Measurements from ENCODE around the gene HOXB3. TPM values are rescaled to one million over a fixed set of nuclear protein-coding genes. Genes with fewer than 3 reads are reported as not detected.
A peak's percentile ranks its signal among the peaks of the same experiment; 100 is the strongest.

HOXB3 gene
- total RNA-seq, 4 donors from 2014 or later, result 1.3 to 5.5 (median 2.2) TPM

DNA sequence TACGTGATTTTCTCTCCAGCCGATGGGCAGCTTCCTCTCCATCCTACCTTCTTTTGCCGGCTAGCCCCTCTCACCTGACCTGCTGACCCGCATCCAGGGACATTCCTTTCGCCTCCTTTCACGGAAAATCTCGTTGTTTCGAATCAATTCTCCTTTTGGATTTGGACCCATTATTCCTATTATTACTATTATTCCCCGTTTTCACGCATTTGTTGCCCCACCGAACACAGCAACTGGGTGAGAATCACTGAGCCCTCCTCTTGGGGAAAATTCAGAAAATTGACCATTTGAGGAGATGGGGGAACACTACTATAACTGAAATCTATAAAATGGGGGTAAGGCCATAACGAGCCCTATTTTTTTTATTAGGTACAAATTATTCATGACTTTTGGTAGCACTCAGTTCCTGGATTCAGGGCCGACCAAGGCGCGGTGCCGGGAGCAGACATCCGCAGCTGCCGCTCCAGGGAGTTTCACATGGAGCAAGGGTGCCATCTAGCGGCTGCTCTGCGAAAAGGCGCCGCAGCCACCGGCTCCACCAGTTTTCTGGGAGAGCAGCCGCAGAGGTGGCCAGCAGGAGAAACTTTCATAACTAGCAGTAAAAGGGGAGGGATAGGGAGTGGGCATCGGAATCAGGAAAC, 28.3 kb upstream of the HOXB3 start:
- ATAC-seq (peak; percentile 89 to 90), DNase-seq (peak; percentile 64 to 76)
- H3K36me3 ChIP-seq, result no peaks in the 10 kb centered on the region
- H3K4me3 ChIP-seq, result peak overlapping the region in 1 of 4 donors; percentile 8
- intact Hi-C loops (cut with DNase I; ENCODE audit: low total_unique reads) (loop anchor here (2.0 to 5.0 kb wide), 3 partner anchors 281 to 591 kb away; no protein-coding TSS in a partner anchor), in situ Hi-C loops (cut with MboI; ENCODE audit: low sequenced_read_pairs in 4 of 4) (no loop called here)
- no peak overlapping the region for H3K27ac ChIP-seq
- H3K9me3 ChIP-seq, result no peaks in the 10 kb centered on the region
- H3K27me3 ChIP-seq, result peaks cover 98 to 99% (median 99%) of the 10 kb centered on the region in 3 donors
- H3K4me1 ChIP-seq, result no peaks in the 10 kb centered on the region
- TF ChIP-seq POLR2A (IDR thresholded peaks at IDR 0.05), result no peak
- TF ChIP-seq, protein P1, sequence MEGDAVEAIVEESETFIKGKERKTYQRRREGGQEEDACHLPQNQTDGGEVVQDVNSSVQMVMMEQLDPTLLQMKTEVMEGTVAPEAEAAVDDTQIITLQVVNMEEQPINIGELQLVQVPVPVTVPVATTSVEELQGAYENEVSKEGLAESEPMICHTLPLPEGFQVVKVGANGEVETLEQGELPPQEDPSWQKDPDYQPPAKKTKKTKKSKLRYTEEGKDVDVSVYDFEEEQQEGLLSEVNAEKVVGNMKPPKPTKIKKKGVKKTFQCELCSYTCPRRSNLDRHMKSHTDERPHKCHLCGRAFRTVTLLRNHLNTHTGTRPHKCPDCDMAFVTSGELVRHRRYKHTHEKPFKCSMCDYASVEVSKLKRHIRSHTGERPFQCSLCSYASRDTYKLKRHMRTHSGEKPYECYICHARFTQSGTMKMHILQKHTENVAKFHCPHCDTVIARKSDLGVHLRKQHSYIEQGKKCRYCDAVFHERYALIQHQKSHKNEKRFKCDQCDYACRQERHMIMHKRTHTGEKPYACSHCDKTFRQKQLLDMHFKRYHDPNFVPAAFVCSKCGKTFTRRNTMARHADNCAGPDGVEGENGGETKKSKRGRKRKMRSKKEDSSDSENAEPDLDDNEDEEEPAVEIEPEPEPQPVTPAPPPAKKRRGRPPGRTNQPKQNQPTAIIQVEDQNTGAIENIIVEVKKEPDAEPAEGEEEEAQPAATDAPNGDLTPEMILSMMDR (IDR thresholded peaks at IDR 0.05 in 4 of 5, conservative IDR thresholded peaks at IDR 0.05 in 1 of 5), result peak; percentile 93 to 98 (median 97)

DNA sequence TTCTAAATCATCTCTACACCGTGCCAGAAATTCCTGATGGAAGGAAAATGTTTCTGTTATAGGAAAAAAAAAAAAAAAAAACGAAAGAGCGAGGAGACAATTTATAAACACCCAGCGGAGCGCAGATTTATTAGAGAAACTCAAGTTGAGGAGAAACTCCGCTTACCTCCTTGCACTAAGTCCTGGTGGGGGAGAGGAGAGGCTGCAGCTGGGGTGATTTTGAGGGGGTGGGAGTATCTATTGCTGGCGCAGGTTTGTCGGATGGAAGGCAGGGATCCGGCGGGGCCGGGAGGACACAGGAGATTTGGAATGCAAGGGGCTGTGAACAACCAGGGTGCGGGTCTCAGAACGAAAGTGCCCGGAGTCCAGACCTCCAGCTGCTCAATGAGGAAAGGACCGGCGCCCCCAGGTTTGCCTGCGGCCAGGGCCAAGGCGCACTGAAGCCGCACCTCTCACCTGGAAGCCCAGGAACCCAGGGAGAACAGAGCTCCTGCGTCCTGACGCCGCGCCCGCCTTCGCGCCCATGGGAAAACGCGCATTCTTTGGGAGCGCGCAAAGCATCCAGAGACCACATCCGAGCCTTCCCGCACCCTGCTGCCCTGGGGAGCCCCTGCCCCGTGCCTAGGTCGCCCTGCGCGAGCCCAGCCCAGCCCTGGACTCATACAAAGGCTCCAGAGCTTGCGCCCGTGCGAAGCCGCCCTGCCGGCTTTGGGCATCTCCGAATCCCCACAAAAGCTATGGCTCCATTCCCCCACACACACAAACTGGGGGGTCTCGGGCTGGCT, 27.6 kb upstream of the HOXB3 start:
- H3K27ac ChIP-seq, result no peak overlapping the region
- H3K9me3 ChIP-seq, result no peaks in the 10 kb centered on the region
- no peak for ATAC-seq
- H3K27me3 ChIP-seq, result peaks cover 97 to 98% (median 97%) of the 10 kb centered on the region in 3 donors
- intact Hi-C loops (cut with DNase I; ENCODE audit: low total_unique reads) (loop anchor here (2.0 to 5.0 kb wide), 3 partner anchors 280 to 590 kb away; no protein-coding TSS in a partner anchor), in situ Hi-C loops (cut with MboI; ENCODE audit: low sequenced_read_pairs in 4 of 4) (no loop called here)
- no peak overlapping the region for H3K4me3 ChIP-seq
- peaks cover 0 to 1% of the 10 kb centered on the region in 2 donors for H3K4me1 ChIP-seq
- no peak for DNase-seq
- TF ChIP-seq POLR2A (IDR thresholded peaks at IDR 0.05), result no peak
- TF ChIP-seq, protein P1 (IDR thresholded peaks at IDR 0.05 in 4 of 5, conservative IDR thresholded peaks at IDR 0.05 in 1 of 5), result no peak
- no peaks in the 10 kb centered on the region for H3K36me3 ChIP-seq

DNA sequence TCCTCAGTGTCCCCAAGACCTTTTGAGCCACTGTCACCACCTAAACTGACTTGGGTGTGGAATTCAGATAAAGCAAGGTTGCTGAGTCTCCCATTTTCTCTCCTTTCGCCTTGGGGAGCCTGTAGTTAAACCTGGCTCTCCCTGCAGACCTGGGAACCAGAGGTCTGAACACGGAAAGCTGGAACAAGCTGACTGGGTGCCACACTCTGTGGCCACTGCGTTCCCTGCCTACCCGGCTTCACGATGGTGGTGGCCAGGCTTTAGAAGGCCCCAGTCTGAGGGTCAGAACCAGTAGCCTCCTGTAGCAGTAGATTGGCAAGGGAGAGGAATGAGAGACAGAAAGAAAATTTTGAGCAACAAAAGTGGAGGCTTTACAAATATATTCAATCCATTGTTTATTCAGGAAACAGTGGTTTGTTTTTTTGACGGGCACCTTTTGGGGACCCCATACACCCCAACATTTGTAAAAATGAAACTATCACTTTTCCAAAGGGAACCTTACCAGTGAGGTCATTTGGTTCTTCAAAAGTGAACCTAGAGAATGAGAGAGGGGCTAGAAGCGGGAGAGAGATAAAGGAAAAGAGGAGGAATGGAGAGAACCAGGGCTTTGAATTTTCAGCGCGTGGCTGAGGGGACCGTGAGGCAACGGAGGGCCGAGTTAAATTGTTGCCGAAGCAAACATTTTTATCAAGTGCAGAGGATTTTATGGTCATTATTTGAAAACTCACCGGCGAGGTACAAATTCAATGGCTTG, 26.9 kb upstream of the HOXB3 start:
- intact Hi-C loops (cut with DNase I; ENCODE audit: low total_unique reads) (loop anchor here (5.0 kb wide), 2 partner anchors 280 to 590 kb away; no protein-coding TSS in a partner anchor), in situ Hi-C loops (cut with MboI; ENCODE audit: low sequenced_read_pairs in 4 of 4) (no loop called here)
- Histone ChIP-seq H3K27ac (no peak overlapping the region), H3K36me3 (no peaks in the 10 kb centered on the region), H3K9me3 (no peaks in the 10 kb centered on the region), H3K4me1 (peaks cover 3 to 9% of the 10 kb centered on the region in 2 donors), H3K27me3 (peaks cover 97 to 98% (median 97%) of the 10 kb centered on the region in 3 donors), H3K4me3 (no peak overlapping the region)
- ATAC-seq (no peak), DNase-seq (no peak)
- TF ChIP-seq POLR2A (IDR thresholded peaks at IDR 0.05), result no peak
- TF ChIP-seq, protein P1 (IDR thresholded peaks at IDR 0.05 in 4 of 5, conservative IDR thresholded peaks at IDR 0.05 in 1 of 5), result no peak

DNA sequence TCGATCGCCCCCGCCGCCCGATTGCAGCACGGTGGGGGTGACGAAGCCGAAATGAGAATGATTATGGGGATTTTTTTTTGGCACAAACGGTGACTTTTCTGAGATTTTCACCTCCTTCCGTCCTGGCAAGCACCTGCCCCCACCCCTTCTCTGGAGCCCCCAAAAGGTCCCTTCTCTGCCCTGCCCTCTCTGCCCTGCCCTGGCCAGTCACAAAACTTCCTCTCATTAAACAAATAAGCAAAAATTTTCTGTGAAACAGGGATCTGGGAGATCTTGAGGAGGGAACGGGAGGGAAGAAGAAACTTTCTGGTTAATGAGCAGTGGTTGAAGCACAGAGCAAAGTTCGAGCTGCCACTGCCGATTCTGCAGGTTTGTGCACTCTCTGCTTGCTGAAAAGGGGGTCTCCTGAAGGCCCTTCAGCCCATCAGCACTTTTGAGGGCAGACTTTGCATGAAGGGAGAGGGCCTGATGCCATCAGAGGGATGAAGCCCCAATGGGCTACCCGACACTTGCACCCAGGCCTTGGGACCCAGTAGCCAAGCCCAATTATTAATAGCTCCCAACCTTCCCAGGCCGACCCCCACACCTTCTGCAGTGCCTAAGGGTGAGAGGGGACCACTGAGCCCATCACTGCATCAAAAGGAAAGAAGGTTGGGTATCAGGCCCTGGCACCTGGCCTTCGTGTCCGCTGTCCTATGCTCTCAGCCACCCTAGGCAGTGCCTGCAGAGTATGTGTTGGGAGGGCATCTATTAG, 26.1 kb upstream of the HOXB3 start:
- Histone ChIP-seq H3K4me3 (no peak overlapping the region), H3K27ac (no peak overlapping the region), H3K4me1 (peaks cover 4 to 14% of the 10 kb centered on the region in 2 donors), H3K36me3 (no peaks in the 10 kb centered on the region), H3K27me3 (peaks cover 93 to 97% (median 97%) of the 10 kb centered on the region in 3 donors), H3K9me3 (no peaks in the 10 kb centered on the region)
- ATAC-seq, result no peak
- intact Hi-C loops (cut with DNase I; ENCODE audit: low total_unique reads), result loop anchor here (5.0 kb wide), 2 partner anchors 279 to 589 kb away; no protein-coding TSS in a partner anchor
- TF ChIP-seq POLR2A (IDR thresholded peaks at IDR 0.05), result no peak
- TF ChIP-seq, protein P1 (IDR thresholded peaks at IDR 0.05 in 4 of 5, conservative IDR thresholded peaks at IDR 0.05 in 1 of 5), result no peak
- no peak for DNase-seq
- in situ Hi-C loops (cut with MboI; ENCODE audit: low sequenced_read_pairs in 4 of 4), result no loop called here

All from gastrocnemius medialis (tissue), 4 donors.